ENCODE measurements around the gene MARCHF3.
"Not testable (repeated sequence)": the region's sequence is repeated elsewhere in the genome, so short reads cannot be mapped to it uniquely, and the experiment has no call there.

The MARCHF3 gene

DNA sequence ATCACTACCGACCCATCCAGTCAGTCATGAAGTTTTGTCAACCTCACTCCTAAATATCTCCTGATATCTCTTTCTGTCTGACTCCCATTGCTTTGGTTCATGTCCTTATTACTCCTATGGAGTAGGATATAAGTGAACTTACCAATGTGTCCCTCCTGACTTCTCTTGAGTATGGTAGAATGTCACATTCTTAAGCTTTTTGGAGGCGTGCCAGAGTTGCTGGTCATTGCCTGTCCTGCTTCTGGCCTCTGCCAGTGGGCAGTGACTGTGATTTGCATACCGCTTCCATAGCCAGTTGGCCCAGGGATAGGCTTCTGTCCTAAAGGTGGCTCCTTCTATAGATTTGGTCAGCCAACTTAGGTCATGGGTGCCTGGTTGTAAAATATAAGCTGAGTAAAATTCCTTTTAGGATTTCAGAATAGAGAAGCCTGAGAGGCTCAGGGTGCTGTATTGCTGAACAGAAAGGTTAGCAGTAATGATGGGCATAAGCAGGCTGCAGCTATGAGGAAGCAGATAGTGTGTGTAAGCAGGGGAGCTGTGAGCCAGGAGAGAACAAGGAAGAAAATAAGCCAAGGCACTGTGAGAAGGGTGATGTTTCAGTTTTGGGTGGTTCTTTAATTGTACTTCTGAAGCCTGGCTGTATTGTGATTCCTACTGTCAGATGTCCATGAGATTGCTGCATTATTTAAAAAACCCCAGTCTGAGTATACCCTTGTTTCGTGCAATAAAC lies 16.1 kb upstream of the MARCHF3 start:
- ATAC-seq (no peak), DNase-seq (no peak)

GRCh38 chr5:127042593-127042992 lies 12.2 kb upstream of the MARCHF3 start:
- no peak for ATAC-seq

DNA sequence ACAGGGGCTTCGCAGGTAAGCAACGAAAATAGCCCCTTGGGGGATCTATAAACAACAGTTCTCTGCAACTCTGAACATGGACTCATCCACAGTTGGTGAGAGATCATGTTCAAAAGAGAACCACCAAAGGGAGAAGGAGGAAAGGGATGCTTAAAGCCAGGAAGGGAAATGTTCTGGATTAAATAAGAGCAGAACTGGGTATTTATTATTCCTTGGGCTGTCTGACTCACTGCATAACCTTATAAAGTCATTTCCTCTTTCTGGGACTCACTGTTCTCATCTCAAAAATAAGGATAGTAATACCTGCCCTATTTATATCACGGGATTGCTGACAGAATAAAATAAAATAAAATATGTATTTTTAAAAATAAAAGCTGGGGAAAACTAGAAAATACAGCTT lies 11.2 kb upstream of the MARCHF3 start:
- ATAC-seq, result no peak
- no peak for DNase-seq

More at GRCh38 chr5:127042593-127042992, 12.2 kb upstream of the MARCHF3 start:
- DNase-seq, result no peak

GRCh38 chr5:127040796-127041520 lies 10.6 kb upstream of the MARCHF3 start:
- DNase-seq, result no peak
- no peak for ATAC-seq

DNA sequence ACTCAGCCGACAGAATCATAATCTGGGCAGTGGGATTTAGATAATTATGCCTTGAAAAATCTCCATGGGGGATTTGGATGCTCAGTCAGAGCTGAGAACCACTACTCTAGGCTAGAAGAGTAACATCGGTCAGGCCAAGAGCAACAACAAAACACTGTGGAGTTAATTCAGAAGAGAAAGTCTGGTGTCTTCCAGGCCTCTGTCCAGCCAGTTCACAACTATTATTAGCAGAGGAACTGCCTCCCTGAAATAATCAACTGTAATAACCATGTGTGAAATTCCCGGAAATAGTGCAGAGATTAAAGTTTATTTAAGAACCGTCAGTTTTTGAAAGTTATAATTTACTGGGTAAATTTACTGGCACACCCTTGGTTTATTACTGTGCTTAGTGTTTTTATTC lies 8.2 kb upstream of the MARCHF3 start:
- DNase-seq, result no peak
- ATAC-seq, result no peak

DNA sequence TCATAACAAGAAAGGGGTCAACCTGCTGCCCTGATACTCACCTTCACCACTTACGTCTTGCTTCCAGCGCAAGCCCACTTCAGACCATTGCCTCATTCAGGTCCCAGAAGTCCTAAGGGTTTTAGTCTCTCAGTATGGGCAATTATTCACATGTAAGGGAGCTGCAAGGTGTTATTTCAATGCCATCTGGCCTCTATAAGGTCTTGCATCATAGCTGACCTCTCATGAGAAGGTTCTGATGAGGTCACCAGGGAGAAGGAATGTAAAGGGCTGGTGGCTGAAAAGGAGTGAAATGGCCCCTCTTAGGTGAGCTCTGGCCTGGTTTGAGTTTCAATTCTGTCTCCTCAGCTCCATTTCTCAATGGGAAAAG lies 1.5 kb upstream of the MARCHF3 start:
- DNase-seq, result no peak
- no peak for ATAC-seq

- peak; percentile 30 for DNase-seq
- ATAC-seq, result no peak
Measured at GRCh38 chr5:127031147-127031862, 947 bp upstream of the MARCHF3 start.

GRCh38 chr5:127029581-127030258 lies 638 bp downstream of the MARCHF3 start:
- peak; percentile 58 for DNase-seq
- peak; percentile 24 for ATAC-seq

DNA sequence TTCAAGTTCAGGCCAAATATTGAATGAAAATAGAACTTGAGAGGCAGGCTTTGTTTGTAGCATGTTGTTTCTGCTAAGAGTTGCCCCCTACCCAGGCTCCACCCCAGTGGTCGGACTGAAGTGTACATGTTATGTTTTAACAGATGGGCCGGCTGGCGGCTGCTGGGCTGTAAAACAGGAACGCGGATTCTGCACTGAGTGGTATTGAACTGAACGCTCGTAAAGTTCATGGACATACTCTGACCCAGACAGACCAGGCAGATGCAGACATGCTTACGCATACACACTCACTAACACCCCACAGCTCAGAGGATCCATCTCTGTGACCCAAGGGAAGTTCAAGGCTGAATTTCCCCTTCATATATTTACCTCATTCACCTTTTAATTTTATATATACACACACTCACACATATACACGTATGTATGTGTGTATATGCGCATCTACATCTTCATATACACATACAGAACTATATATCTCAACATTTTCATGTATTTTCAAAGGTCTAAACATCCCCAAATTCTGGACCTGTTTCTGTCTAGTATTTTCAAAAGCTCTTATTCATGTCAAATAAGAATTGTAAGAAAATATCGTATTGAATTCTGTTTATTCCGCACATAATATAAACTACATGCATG lies 1.4 kb downstream of the MARCHF3 start:
- DNase-seq, result no peak
- no peak for ATAC-seq

DNA sequence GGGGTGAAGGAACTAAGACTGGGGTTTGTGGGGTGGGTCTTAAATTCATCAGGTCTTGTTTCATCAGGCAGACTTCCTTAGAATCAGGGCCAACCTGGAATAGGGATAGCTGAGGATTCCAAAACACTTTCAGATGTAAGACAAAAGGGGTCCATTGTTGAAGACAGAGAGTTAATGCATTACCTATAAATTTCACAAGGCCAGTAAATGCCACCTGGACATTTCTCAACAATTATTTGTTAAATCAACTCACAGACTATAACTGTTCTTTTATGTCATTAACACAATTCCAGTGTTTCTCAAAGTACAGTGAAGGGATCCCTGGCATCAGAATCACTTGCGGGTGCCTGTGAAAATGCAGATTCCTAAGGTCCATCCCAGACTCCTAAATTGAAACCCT lies 2.8 kb downstream of the MARCHF3 start:
- no peak for DNase-seq
- ATAC-seq, result no peak

DNA sequence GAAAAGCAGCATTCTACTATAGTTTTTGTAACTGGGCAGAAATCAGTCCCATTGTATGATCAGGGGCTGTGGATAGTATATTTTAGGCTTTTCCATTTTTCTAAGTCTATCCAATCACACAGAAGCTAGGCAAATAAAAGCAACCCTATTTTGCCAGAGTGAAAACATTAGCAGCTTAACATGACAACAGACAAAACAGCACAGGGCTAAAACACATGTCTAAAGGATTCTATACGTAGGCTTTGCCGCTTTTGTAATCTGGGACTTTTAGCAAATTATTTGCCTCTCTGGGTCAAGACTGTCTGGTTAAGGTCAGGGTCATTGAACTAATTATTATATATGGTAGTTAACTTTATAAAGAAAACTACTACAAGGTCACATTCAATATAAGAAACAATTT lies 4.2 kb downstream of the MARCHF3 start:
- ATAC-seq (no peak), DNase-seq (no peak)

DNA sequence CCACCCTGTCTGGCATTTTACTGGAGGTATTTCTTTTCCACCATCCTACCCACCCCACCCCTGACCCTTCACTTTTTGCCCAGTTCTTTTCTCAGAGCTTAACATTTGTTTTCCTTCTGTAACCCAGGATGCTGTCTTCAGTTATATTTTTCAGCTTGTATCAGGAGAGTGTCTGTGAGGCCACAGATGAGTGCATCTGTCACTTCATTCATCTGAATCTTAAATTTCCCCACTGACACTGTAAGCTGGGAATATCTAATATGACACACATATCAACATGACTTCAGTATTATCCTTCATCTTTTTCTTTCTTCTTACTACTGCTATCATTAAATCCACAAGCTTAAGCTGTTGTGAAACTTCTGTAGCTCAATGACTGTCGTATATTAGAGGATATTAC lies 4.9 kb downstream of the MARCHF3 start:
- DNase-seq, result no peak
- no peak for ATAC-seq

DNA sequence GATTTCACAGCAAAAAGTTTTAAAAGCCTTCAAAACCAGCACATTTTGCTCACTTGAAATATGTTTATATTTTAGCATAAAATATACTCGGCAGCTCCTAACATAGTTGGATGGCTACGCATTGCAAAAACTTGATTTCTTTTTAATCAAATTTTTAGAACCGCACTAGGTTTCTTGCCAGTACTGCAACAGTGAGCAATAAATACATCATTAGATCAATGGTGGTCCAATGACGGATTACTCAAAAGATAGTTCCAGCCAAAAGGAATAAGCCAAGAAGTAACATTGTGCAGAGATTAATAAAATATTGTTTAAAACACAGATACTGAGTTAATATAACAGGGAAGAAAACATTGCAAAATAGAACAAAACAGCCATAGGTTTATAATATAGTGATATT lies 5.5 kb downstream of the MARCHF3 start:
- ATAC-seq (no peak), DNase-seq (no peak)

GRCh38 chr5:127023552-127024191 lies 6.7 kb downstream of the MARCHF3 start:
- DNase-seq, result not testable (repeated sequence)
- ATAC-seq, result peak; percentile 75

DNA sequence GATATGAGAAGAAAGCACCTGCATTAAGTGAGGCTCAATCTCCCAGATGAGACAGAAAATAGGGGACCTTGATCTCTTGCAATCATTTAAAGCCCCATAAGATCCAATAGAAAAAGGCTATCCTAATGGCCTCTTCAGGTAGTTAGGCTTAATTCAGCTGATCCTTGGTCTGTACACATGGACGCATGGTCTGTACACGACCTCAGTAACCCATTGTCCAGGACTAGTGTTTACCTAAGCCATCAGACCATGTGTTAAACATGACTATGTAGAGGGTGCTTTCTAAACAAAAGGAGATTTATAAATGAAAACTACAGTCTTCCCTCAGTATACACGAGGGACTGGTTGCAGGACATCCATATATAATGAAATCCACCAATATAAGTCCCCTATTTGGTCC lies 7.5 kb downstream of the MARCHF3 start:
- DNase-seq (no peak), ATAC-seq (no peak)

GRCh38 chr5:127019928-127020327 lies 10.4 kb downstream of the MARCHF3 start:
- DNase-seq, result no peak
- peak; percentile 9 for ATAC-seq

- DNase-seq, ATAC-seq: not testable (repeated sequence)
Measured at GRCh38 chr5:127016722-127017121, 13.6 kb downstream of the MARCHF3 start.

DNA sequence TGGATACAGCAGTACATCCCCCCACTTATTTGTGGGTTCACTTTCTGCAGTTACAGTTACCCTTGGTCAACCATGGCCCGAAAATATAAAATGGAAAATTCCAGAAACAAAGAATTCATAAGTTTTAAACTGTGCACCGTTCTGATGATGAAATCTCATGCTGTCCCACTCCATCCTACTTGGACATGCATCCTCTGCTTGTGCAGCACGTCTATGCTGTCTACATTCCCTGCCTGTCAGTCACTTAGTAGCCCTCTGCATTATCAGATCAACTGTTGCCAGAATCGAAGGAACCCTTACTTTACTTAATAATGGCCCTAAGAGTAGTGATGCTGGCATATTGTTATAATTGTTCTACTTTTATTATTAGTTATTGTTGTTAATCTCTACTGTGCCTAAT lies 14.6 kb downstream of the MARCHF3 start:
- no peak for DNase-seq
- ATAC-seq, result no peak

- no peak for ATAC-seq
- DNase-seq, result no peak
Measured at GRCh38 chr5:127014573-127014972, 15.8 kb downstream of the MARCHF3 start.

DNA sequence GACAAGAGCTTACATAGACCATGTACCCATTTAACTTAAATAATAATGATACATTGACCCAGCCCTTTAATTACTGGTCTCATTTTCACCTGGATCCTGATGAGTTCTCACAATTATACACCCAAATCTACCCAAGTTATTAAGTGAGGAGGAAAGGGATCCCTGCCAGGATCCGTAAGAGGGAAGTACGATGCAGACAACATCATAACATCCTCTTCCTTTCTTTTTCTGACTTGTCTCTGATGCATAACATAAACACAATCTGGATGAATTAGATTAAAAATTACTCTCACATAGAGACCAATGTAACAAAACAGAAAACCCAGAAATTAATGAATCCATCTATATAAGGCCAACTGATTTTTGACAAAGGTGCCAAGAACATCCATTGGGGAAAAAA lies 17.0 kb downstream of the MARCHF3 start:
- DNase-seq, result no peak
- ATAC-seq, result no peak

DNA sequence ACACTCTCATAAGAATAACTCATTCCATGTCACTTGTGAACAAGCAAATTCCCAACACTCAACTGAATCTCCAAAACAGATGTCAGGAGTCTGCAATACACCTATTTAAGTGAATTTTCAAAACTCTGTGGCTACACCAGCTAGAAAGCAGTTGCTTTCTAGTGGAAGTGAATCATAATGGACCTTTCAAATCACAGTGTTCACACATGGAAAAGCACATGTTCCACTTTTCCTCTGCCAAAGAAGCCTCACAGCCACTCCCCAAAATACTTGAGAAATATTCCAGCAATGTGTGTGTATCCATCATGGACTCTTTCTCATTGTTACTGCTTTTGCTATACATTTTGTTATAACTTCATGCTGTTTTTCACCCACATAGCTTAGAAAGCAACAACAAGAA lies 17.4 kb downstream of the MARCHF3 start:
- ATAC-seq (no peak), DNase-seq (no peak)

Data from stimulated activated naive CD8-positive, alpha-beta T cell treated with anti-CD3 and anti-CD28 coated beads, Interleukin-15, Interleukin-2, amounts not matched to agents 100 U/mL and 50 U/mL, for 24 hours (primary cell).